B cell (primary cell): Measurements from ENCODE around the gene SMIM21.

ENCODE experiments used
- CTCF ChIP-seq: fragments of 200-600 bp; IDR thresholded peaks from one replicate; pipeline ENCODE4 v1.8.0; 2022; ENCODE audit warnings: antibody characterized with exemption, mild to moderate bottlenecking
- EZH2 ChIP-seq: IDR thresholded peaks from 2 replicates; pipeline ENCODE4 v1.6.1; 2012; ENCODE audit warnings: borderline replicate concordance, low read depth, mild to moderate bottlenecking, moderate library complexity, low read length; ENCODE audit not compliant: insufficient read depth, poor library complexity, severe bottlenecking

GRCh38 chr18:75473316-75473715, 45.8 kb upstream of the SMIM21 start:
- TF ChIP-seq CTCF (no peak), EZH2 (no peak)
